ENCODE data around the gene C11orf68. TPM values are rescaled to one million over a fixed set of nuclear protein-coding genes. Genes with fewer than 3 reads are reported as not detected.

The C11orf68 gene
- total RNA-seq, 1 donor from 2014 or later: 12.3 TPM

DNA sequence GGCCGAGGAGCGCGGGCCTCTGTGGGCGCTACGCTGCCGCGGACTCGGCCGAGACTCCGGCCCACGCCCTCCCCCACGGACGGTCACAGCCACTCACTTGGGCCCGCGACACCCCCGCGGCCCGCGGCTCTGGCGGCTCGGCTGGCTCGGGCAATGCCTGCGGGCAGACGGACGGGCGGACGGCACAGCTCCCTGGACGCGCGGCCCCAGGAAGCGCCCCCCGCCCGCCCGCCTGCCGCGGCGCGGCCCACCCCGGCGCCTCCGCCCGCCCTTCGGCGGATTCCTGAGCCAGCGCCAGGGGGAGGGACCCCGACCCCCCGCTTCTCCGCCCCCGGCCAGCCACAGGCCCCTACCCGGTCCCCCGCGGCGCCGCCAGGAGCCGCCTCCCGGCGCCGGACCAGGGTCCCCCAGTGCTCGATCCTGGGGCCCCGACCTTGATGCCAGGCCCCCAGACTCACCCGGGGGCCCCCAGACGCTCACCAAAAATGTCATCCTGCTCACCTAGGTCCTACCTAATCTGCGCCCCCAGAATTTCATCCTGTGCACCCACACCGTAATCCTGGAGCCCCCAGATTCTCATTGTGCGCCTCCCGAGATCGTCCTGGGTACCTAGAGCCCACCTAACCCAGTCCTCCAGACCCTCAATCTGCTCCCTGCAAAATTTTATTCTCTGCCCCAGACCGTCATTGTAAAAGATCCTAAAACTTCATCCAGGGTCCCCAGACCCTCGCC lies 46.1 kb downstream of the C11orf68 start, which contains the start of gene EFEMP2:
Gene EFEMP2 (minus strand): TSS at position 215 of the 732 bp plus-strand sequence. CDS start 446 bp downstream, outside the sequence.
- no peak for DNase-seq (ENCODE audit: low read depth in 2 of 2)

DNA sequence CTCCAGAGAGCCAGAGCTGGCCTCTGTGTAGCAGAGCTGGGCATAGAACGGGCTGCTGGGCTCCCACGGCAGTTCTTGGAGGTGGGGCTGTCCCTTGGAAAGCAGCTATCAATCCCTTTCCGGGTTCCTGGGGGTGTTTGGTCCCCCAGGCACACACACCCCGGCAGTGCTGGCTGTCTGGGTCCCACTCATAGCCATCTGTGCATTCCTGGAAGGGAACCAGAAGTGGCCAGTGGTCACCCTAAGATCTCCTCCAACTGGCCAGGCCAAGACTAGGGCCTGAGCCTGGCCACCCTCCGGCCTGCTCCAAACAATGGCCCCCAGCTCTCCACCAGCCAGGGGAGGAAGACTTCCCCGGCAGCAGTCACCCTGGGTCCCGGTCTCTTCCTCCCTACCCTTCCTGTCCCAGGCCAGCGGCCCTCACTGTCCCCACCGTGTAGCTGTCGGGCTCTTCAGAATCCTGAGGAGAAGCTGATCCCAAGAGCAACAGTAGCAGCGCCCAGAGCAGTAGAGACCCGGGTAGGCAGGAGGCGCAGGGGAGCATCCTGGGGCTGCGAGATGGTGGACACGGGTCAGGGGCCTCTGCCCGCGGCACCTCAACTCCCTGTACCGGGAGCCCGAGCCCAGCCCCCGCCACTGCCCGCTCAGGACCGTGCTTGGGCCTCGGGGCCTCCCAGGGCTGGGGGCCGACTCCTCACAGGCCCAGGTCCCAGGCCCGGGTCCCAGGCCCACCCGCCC lies 46.9 kb downstream of the C11orf68 start:
- no peak for DNase-seq (ENCODE audit: low read depth in 2 of 2)

DNA sequence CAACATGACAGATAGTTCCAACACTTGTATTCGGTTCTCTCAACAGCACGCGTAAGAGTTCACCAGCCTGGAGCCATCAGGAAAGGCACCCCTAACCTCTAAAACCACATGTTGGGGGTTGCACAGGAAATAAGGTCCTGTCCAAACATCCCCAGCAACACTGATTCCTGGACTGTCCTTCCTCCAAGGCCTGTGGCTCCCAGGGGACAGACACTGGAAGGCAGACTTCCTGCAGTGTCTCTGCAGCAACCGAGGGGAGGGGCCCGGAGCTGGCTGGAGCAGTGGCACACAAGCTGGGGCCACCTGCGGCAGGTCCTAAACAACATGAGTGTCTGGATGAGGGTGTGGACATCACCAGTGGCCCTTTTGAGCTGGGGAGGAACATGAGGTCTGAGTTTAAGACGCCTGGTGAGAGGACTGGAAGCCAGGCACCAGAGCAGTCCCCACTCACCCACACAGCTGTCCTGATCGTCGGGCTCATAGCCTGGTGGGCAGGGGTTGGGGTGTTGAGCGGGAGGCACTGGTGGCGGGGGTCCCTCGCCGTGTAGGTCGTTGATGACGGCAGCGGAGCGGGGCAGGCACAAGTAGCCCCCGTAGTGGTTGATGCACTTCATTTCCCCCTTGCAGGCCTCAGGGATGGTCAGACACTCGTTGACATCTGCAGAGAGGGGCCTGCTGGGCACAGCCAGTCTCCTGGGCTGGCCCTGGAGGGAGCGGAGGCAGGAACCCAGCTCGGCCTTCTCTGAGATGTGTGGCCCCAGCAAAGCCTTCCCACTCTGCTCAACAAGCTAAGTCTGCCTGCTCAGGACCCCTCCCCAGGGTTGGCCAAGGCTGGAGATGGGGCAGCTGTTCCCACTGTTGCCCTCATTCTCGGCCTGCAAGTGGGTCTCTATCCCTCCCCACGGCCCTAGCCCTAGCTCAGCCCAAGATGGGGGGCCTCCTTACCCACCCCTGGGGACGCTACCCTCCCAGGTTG lies 47.9 kb downstream of the C11orf68 start:
- no peak for DNase-seq (ENCODE audit: low read depth in 2 of 2)

DNA sequence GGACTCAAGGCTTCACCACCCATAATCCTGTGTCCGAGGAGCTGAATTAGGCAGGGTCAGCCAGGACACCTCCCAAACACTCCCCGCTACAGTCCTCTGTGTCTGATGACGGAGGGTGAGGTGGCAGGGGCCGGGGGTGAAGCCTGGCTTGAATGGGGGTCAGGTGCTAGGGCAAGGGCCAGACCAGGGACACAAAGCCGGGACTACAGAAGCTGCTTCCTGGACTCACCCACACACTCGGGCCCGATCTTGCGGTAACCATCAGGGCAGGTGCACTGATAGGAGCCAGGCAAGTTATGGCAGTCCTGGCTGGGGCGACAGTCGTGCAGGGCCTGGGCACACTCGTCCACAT lies 48.6 kb downstream of the C11orf68 start:
- DNase-seq (ENCODE audit: low read depth in 2 of 2): no peak

DNA sequence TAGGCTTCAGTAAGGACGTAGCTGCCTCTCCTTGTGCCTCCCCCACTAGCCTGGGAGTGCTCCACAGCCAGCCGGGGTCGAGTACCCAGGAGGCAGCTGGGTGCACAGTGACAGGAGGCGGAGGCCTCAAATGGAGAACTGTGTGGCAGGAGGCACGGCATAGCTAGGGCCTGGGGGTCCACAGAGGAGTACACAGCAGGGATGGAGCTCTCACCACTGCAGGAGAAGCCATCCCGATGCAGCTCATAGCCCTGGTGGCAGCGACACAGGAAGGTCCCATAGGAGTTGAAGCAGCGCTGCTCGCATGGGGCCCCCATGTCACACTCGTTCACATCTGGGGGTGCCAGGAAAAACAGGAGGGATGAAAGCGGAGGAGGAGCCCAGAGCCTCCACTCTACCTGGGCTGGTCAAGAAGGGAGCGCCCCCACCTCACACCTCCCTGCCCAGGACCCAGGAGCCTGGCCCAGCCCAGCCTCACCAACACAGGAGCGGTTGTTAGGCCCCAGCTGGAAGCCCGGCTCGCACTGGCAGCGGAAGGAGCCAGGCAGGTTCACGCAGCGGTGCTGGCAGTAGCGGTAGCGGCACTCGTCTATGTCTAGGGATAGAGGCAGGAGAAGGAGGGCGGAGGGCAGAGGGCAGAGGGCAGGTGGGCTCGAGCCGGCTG lies 49.1 kb downstream of the C11orf68 start:
- DNase-seq (ENCODE audit: low read depth in 2 of 2): no peak

DNA sequence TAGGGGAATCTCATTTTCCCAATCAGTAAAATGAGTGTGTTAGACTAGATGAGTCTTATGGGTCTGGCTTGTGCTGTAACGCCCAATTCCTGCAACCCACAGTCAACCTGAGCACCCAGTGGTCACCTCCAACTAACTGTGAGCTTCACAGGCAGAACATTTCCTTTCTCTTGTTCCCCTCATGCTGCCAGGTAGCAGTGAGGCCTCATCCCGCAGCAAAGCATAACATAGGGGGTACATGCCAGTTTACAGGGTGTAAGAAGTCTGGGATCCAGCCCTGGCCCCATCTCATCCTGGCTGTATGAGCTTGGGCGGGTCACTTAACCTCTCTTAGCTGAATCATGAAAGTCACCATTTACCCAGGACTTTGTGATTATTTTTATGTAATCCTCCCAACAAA lies 50.0 kb downstream of the C11orf68 start:
- no peak for DNase-seq (ENCODE audit: low read depth in 2 of 2)

DNA sequence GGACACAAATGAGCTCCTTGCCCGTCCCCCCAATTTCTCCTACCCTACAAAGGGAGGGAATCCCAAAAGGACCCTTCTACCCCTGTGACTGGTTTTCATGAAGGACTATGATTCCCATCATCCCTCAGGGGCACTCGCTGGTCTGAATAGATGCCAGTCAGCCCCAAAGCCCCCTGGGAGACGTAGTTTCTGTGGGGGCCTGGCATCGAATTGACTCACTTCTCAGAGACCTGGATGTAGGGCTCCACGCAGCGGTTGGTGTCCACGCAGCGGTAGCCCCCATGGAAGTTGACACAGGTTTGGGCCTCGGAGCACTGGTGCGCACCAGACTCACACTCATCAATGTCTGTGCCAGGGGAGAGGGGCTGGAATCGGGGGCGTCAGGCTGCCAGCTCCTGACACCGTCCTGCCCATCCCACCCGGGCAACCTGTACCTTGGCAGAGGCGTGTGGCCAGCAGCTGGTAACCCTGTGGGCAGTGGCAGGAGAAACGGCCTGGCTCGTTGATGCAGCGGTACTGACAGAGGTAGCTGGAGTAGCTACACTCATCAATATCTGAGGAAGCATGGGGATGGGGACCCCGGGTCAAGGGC lies 50.7 kb downstream of the C11orf68 start:
- DNase-seq (ENCODE audit: low read depth in 2 of 2): no peak

DNA sequence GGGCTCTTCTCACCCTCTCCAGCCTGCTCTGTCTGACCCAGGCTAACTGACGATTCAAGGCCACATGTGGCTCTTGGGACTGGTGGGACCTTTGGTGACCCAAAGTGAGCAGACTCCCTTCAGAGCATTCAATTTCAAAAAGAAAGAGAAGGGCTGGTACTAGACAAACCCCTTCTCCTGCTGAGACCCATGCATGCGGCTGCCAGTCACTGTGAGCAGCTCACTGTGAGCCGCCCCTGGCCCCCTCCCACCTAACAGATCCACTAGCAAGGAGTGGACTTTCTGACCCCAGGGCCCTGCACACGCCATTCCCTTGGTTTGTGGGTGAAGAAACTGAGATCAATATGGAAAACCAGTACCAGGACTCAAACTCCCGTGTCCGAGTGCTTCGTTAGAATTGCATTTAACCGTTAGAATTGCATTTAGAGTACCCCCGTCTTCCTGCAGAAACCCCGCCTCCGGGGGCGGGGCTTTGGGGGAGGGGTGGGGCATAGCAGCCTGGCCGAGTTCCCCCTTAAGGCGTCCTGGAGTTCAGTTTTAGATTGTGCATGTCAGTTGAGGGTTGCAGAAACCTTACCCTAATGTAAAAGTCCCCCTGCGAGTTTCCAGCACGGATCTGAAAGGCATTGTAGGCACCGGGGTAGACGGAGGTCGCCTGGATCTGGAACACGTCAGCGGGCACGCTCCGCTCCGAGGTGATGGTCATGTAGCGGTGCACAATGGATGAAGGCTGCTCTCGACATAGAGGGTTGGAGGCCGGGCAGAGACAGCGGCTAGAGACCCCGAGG lies 51.4 kb downstream of the C11orf68 start:
- no peak for DNase-seq (ENCODE audit: low read depth in 2 of 2)

Other genes starting within 250 kb of the C11orf68 start
- 37.6 and 38.4 TPM in 2 replicates for gene KAT5, start 206.8 kb downstream of the C11orf68 start, total RNA-seq
- gene RNASEH2C, start 198.3 kb downstream of the C11orf68 start, total RNA-seq: 39.8 and 42.6 TPM in 2 replicates
- 6.2 and 11.9 TPM in 2 replicates for gene AP5B1, start 138.1 kb downstream of the C11orf68 start, total RNA-seq
- not detected in 2 replicates for gene OVOL1, start 132.0 kb downstream of the C11orf68 start, total RNA-seq
- 0.13 and 0.51 TPM in 2 replicates for gene SNX32, start 85.1 kb downstream of the C11orf68 start, total RNA-seq
- gene CFL1, start 60.9 kb downstream of the C11orf68 start, total RNA-seq: 976 and 1,057 TPM in 2 replicates
- 32.6 and 37.8 TPM in 2 replicates for gene MUS81, start 58.6 kb downstream of the C11orf68 start, total RNA-seq
- gene EFEMP2, start 46.3 kb downstream of the C11orf68 start, total RNA-seq: 11.2 and 44.4 TPM in 2 replicates
- 0.13 TPM in 2 replicates for gene CTSW, start 39.2 kb downstream of the C11orf68 start, total RNA-seq
- 157 and 195 TPM in 2 replicates for gene FIBP, start 30.6 kb downstream of the C11orf68 start, total RNA-seq
- 40.7 and 49.3 TPM in 2 replicates for gene CCDC85B, start 28.4 kb downstream of the C11orf68 start, total RNA-seq
- 2.1 and 3.8 TPM in 2 replicates for gene FOSL1, start 18.7 kb downstream of the C11orf68 start, total RNA-seq
- 67.3 and 84.5 TPM in 2 replicates for gene DRAP1, start 364 bp upstream of the C11orf68 start, total RNA-seq
- not detected in 2 replicates for gene TSGA10IP, start 26.4 kb upstream of the C11orf68 start, total RNA-seq
- gene SART1, start 42.7 kb upstream of the C11orf68 start, total RNA-seq: 23.9 and 27.8 TPM in 2 replicates
- gene EIF1AD, start 83.1 kb upstream of the C11orf68 start, total RNA-seq: 21.7 and 29.7 TPM in 2 replicates
- 16.7 and 20.4 TPM in 2 replicates for gene BANF1, start 83.4 kb upstream of the C11orf68 start, total RNA-seq
- gene CST6, start 92.9 kb upstream of the C11orf68 start, total RNA-seq: 0.38 and 0.64 TPM in 2 replicates
- 0.13 TPM in 1 of 2 replicates, not detected in the other for gene CATSPER1, start 107.4 kb upstream of the C11orf68 start, total RNA-seq
- gene GAL3ST3, start 130.1 kb upstream of the C11orf68 start, total RNA-seq: 0.26 and 0.38 TPM in 2 replicates
- gene SF3B2, start 133.3 kb upstream of the C11orf68 start, total RNA-seq: 70.3 and 72.7 TPM in 2 replicates
- 16.4 and 30.7 TPM in 2 replicates for gene PACS1, start 151.2 kb upstream of the C11orf68 start, total RNA-seq